ENCODE measurements around the gene CAPNS1.
"Not testable (repeated sequence)": the region's sequence is repeated elsewhere in the genome, so short reads cannot be mapped to it uniquely, and the experiment has no call there.

CAPNS1 gene

GRCh38 chr19:36151144-36152018, 11.5 kb downstream of the CAPNS1 start:
- no peak for DNase-seq (ENCODE audit: low read depth)

DNA sequence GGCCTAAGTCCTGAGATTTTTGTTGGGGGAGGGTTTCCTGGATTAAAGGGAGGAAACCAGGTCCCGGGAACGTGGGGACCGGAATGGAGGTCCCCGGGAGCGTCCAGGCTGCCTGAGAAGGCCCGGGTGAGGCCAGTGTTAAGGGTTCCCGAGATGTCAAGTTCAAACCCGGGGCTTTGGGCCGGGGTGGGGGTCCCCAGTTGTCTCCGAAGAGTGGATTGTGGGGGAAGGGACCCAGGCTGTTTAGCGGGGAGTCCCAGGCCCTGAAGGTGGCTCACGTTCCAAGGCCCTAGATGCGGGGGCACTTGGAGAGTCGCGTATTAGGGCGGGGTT, 12.1 kb downstream of the CAPNS1 start:
- DNase-seq (ENCODE audit: low read depth) = no peak

DNA sequence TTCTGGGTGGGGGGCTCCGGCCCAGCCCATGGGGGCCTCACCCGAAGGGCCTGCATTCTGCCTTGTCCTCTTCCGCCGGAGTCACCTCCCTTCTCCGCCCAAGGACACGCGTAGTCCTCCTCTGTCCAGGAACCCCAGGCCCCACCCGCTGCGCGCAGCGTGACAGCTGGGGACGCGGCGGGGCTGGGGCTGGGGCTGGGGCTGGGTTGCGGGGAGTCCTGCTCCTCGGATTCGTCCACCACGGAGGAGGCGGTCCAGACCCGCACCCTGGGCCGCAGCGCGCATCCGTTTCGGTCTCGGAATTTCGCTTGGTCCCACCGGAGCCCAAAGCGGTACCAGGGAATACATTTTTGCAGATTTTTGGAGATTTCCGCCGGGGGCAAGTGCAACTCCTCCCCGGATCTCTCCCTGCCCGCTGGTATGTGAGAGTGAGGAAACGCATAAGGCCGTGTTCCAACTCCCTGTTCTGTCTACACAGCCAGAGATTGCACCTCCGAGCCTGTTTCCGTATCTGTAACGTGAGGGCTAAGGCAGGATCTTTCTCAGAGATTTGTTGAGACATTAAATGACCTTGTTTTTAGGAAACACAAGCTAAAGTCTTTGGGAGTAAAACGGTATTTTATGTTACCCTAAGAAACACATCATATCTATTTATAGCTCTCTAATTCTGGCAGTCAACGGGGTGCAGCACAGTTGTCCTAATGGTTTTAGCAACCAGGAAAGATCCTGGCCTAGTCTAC, 12.7 kb downstream of the CAPNS1 start, which contains the start of gene COX7A1:
Gene COX7A1 (minus strand): TSS at position 96 of the 740 bp plus-strand sequence. CDS start 40 bp downstream, at position 56.
- no peak for DNase-seq (ENCODE audit: low read depth)

DNA sequence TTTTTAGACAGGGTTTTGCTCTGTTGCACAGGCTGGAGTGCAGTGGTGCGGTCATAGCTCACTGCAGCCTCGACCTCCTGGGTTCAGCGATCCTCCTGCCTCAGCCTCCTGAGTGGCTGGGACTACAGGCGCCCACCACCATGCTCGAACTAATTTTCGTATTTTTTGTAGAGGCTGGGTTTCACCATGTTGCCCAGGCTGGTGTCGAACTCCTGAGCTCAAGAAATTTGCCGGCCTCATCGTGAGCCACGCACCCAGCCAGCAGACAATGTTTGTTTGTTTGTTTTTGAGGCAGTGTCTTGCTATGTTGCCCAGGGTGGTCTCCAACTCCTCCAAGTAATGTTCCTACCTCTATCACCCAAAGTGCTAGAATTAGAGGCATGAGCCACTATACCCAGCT, 13.3 kb downstream of the CAPNS1 start:
- DNase-seq (ENCODE audit: low read depth) = no peak

GRCh38 chr19:36160821-36161596, 21.1 kb downstream of the CAPNS1 start:
- no peak for DNase-seq (ENCODE audit: low read depth)

GRCh38 chr19:36163813-36164212, 23.9 kb downstream of the CAPNS1 start:
- DNase-seq (ENCODE audit: low read depth) = no peak

DNA sequence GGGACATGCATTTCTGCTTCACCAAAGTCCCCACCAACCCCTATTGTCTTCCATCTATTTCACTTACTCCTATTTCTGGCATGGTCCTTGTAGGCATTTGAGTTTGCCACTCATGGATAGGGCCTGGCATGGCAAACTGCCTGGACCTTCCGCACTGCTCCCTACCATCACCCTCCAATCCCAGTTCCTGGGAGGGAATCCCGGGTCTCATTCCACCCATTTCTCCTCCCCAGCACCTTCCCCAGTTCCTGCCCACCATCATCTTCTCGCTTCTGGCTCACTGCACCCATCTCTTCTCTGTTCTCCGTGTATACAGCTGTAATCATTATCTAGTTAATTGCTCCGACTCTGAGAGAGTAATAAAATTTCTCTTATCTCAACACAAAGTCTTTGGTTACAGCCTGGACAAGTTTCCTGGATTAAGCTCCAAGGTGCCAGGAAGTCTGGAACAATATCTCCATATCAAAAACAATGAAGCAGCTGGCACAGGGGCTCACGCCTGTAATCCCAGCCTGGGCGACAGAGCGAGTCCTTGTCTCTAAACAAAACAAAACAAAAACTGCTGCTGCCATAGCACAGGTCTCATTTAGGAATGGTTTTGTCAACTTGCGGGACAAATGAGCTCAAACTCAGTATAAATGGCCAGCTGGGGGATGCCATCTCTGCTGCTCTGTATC, 29.4 kb downstream of the CAPNS1 start:
- no peak for DNase-seq (ENCODE audit: low read depth)

- no peak for DNase-seq (ENCODE audit: low read depth)
Measured at GRCh38 chr19:36172852-36173251, 33.0 kb downstream of the CAPNS1 start.

- not testable (repeated sequence) for DNase-seq (ENCODE audit: low read depth)
Measured at GRCh38 chr19:36173846-36174245, 34.0 kb downstream of the CAPNS1 start.

- not testable (repeated sequence) for DNase-seq (ENCODE audit: low read depth)
Measured at GRCh38 chr19:36179077-36179476, 39.2 kb downstream of the CAPNS1 start.

DNA sequence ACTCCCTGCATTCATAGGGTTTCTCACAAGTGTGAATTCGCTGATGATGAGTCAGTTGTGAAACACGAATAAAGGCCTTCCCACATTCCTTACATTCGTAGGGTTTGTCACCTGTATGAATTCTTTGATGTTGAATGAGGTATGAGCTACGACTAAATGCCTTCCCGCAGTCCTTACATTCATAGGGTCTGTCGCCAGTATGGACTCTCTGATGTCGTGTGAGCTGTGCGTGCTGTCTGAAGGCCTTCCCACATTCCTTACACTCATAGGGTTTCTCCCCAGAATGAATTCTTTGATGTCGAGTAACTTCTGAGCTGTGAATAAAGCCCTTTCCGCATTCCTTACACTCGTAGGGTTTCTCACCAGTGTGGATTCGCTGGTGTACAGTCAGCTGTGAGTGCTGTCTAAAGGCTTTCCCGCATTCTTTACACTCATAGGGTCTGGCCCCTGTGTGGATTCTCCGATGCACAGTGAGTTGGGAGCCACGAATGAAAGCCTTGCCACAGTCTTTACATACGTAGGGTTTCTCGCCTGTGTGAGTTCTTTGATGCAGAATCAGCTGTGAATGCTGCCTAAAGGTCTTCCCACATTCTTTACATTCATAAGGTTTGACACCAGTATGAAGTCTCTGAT, 42.9 kb downstream of the CAPNS1 start:
- no peak for DNase-seq (ENCODE audit: low read depth)

DNA sequence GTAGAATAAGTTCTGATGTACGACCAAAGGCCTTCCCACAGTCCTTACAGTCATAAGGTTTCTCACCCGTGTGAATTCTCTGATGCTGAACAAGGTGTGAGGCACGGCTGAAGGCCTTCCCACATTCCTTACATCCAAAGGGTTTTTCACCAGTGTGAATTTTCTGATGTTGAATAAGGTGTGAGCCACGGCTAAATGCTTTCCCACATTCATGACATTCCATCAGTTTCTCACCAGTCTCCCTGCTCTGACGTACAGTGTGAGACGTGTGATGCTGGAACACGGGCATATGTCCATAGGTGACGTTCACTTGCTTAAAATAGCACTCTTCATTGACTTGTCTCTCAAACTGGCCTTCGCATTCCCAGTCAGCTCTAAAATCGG, 43.4 kb downstream of the CAPNS1 start:
- DNase-seq (ENCODE audit: low read depth) = no peak

DNA sequence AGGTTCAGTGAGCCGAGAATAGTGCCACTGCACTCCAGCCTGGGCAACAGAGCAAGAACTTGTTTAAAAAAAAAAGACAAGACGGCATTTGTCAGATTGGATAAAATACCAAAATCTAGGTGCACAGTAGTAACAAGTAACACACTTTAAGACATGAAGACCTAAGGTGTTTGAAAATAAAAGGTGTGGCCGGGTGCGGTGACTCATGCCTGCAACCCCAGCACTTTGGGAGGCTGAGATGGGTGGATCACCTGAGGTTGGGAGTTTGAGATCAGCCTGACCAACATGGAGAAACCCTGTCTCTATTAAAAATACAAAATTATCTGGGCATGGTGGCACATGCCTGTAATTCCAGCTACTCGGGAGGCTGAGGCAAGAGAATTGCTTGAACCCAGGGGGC, 46.9 kb downstream of the CAPNS1 start:
- not testable (repeated sequence) for DNase-seq (ENCODE audit: low read depth)

DNA sequence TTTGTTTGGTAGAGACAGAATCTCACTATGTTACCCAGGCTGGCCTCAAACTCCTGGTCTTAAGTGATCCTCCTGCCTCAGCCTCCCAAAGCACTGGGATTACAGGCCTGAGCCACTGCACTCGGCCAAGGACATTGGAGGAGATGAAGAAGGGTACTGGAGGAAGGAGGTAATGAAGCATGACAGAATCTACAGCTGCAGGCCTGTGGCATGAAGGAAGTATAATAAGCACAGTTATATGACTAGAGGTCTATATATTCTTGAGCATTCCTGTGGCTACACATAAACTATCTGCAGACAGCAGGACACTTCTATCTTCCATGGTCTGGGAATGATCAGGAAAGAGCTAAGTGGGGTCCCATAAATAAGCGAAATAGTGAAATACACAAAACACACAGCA, 56.4 kb downstream of the CAPNS1 start:
- no peak for DNase-seq (ENCODE audit: low read depth)

DNA sequence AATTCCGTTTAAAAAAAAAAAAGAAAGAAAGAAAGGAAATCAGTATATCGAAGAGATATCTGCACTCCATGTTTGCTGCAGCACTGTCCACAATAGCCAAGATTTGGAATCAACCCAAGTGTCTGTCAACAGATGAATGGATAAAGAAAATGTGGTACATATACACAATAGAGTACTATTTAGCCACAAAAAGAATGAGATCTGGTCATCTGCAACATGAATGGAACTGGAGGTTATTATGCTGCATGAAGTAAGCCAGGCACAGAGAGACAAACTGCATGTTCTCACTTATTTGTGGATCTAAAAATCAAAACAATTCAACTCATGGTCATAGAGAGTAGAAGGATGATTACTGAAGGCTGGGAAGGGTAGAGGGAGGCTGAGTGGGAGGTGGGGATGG, 58.3 kb downstream of the CAPNS1 start:
- no peak for DNase-seq (ENCODE audit: low read depth)

All from stimulated activated CD4-positive, alpha-beta T cell treated with anti-CD3 and anti-CD28 coated beads, Interleukin-2, amount 100 ng/mL, for 4 hours (primary cell).